ENCODE results near the gene ABI3. TPM values are rescaled to one million over a fixed set of nuclear protein-coding genes. Genes with fewer than 3 reads are reported as not detected.

Gene ABI3
- total RNA-seq, 4 donors from 2014 or later, result 9.6 to 14.4 (median 12.0) TPM

DNA sequence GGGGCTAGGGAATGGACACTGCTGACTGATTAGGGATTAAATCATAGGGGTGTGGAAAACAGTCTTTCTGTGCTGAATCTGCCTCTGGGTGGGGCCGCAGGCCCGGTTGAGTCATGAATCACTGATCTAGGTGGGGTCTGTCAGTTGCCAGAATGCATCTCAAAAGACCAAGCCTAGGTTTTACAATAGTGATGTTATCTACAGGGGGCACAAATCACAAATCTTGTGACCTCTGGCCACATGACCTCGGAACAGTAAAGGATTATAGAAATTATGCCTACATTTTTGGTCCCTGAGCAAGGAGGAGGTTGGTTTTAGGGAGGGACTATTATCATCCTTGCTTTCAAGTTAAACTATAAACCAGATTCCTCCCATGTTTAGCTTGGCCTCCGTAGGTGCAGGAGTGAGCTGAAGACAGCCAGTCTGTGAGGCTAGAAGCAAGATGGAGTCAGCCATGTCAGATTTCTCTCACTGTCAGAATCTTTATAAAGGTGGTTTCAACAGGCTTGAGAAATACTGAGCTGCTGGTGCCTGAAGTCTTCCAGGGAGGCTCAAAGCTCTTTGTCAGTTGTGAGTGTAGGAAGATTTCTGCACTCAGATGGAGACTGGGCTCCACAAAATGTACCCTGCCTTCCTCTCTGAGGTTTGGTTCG, 13.0 kb upstream of the ABI3 start:
- Histone ChIP-seq H3K36me3 (no peaks in the 10 kb centered on the region), H3K4me1 (peaks cover 0 to 4% (median 0%) of the 10 kb centered on the region in 4 donors), H3K9me3 (no peaks in the 10 kb centered on the region), H3K27ac (no peak overlapping the region), H3K4me3 (no peak overlapping the region), H3K27me3 (no peaks in the 10 kb centered on the region)
- WGBS, 2 donors, result 45 to 61% methylated on average over 5 of the region's 5 CpGs
- DNase-seq (ENCODE audit: low spot score in 2 of 2), result no peak
- TF ChIP-seq EP300 (IDR thresholded peaks at IDR 0.05), result no peak
- no peak for TF ChIP-seq POLR2A (IDR thresholded peaks at IDR 0.05)
- TF ChIP-seq, protein P1, sequence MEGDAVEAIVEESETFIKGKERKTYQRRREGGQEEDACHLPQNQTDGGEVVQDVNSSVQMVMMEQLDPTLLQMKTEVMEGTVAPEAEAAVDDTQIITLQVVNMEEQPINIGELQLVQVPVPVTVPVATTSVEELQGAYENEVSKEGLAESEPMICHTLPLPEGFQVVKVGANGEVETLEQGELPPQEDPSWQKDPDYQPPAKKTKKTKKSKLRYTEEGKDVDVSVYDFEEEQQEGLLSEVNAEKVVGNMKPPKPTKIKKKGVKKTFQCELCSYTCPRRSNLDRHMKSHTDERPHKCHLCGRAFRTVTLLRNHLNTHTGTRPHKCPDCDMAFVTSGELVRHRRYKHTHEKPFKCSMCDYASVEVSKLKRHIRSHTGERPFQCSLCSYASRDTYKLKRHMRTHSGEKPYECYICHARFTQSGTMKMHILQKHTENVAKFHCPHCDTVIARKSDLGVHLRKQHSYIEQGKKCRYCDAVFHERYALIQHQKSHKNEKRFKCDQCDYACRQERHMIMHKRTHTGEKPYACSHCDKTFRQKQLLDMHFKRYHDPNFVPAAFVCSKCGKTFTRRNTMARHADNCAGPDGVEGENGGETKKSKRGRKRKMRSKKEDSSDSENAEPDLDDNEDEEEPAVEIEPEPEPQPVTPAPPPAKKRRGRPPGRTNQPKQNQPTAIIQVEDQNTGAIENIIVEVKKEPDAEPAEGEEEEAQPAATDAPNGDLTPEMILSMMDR (IDR thresholded peaks at IDR 0.05), result no peak

GRCh38 chr17:49198211-49198610, 12.3 kb upstream of the ABI3 start:
- Histone ChIP-seq H3K27ac (no peak overlapping the region), H3K4me1 (peaks cover 0 to 4% (median 0%) of the 10 kb centered on the region in 4 donors), H3K9me3 (no peaks in the 10 kb centered on the region), H3K36me3 (no peaks in the 10 kb centered on the region), H3K4me3 (no peak overlapping the region), H3K27me3 (peaks cover 0 to under 1% of the 10 kb centered on the region in 2 donors)
- no peak for TF ChIP-seq POLR2A (IDR thresholded peaks at IDR 0.05)
- no peak for TF ChIP-seq EP300 (IDR thresholded peaks at IDR 0.05)
- WGBS, 2 donors, result 68 to 75% methylated on average over 2 of the region's 2 CpGs
- DNase-seq (ENCODE audit: low spot score in 2 of 2), result no peak

DNA sequence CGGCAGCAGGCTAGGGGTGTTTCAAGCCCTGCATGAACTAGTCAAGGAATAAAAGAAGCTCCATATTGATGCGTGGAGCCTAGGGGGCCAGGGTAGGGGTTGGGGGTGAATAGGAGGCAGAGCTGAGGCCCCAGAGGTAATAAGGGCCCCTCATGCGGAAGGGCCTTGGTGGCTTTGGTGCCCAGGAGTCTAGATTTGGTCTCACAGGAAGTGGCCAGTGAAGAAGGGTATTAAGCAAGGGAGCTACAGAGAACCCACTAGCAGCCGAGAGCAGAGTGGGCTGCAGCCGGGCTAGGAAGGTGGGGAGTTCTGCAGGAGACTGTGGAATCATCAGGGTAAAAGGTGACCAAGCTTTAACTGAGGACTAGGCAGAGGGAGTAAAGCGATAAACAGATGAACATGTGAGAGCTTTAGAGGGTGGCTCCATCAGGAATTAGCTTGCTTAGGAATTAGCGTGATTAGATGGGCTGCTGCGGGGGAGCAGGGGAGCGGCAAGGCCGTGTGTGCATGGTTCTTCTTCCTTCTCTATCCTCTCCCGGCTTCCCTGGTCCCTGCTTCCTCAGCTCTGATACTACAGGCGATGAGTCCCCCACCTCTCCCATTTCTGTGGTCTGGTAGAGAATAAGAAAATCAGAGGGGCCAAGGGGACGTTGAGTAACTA, 10.0 kb upstream of the ABI3 start:
- no peak overlapping the region for H3K4me3 ChIP-seq
- no peak for DNase-seq (ENCODE audit: low spot score in 2 of 2)
- WGBS, 2 donors, result 83 to 84% methylated on average over 13 of the region's 13 CpGs
- TF ChIP-seq, protein P1 (IDR thresholded peaks at IDR 0.05), result no peak
- TF ChIP-seq EP300 (IDR thresholded peaks at IDR 0.05) (no peak), POLR2A (IDR thresholded peaks at IDR 0.05) (no peak)
- peaks cover 0 to 4% of the 10 kb centered on the region in 2 donors for H3K27me3 ChIP-seq
- no peaks in the 10 kb centered on the region for H3K4me1 ChIP-seq
- H3K27ac ChIP-seq, result no peak overlapping the region
- H3K9me3 ChIP-seq, result no peaks in the 10 kb centered on the region
- no peaks in the 10 kb centered on the region for H3K36me3 ChIP-seq

DNA sequence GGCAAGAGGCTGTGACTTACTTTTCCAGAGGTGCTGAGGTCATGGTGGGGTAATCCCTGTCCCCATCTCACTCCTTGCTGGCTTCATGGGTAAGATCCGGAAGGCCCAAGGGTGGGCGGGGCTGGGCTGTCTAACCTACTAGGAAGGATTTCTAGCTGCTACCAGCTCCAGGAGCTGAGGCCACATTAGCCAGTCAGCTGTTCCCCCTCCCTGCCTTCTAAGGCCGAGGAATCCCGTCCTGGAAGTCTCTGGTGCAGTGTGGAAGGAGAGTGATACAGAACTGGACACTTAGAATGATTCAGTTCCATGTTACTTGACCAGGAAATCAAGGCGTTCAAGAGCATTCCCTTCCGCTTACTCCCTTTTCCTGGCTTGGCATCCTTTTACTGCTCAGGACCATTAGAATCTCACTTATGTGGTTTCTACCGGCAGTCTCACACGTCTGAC, 9.0 kb upstream of the ABI3 start:
- DNase-seq (ENCODE audit: low spot score in 2 of 2), result no peak
- H3K4me1 ChIP-seq, result no peaks in the 10 kb centered on the region
- H3K9me3 ChIP-seq, result no peaks in the 10 kb centered on the region
- 76 to 82% methylated on average over 8 of the region's 8 CpGs for WGBS, 2 donors
- no peaks in the 10 kb centered on the region for H3K36me3 ChIP-seq
- no peak for TF ChIP-seq EP300 (IDR thresholded peaks at IDR 0.05)
- TF ChIP-seq, protein P1 (IDR thresholded peaks at IDR 0.05), result no peak
- TF ChIP-seq POLR2A (IDR thresholded peaks at IDR 0.05), result no peak
- H3K4me3 ChIP-seq, result no peak overlapping the region
- H3K27me3 ChIP-seq, result peaks cover 0 to 6% of the 10 kb centered on the region in 2 donors
- no peak overlapping the region for H3K27ac ChIP-seq

DNA sequence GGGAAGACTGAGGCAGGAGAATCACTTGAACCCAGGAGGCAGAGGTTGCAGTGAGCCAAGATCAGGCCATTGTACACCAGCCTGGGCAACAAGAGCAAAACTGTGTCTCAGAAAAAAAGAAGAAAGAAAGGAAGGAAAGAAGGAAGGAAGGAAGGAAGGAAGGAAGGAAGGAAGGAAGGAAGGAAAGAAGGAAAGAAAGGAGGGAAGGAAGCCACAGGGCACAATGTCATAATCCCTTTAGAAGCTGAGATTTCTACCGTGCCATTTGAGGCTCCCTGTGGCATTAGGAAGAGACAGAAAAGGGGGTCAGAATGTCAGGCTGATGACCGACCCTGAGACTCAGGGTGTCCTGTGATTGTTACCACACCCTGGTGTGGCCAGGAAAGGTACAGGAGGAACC, 6.7 kb upstream of the ABI3 start:
- H3K4me1 ChIP-seq, result no peaks in the 10 kb centered on the region
- no peak overlapping the region for H3K4me3 ChIP-seq
- no peak for DNase-seq (ENCODE audit: low spot score in 2 of 2)
- no peaks in the 10 kb centered on the region for H3K36me3 ChIP-seq
- no peaks in the 10 kb centered on the region for H3K9me3 ChIP-seq
- TF ChIP-seq POLR2A (IDR thresholded peaks at IDR 0.05) (no peak), EP300 (IDR thresholded peaks at IDR 0.05) (no peak)
- TF ChIP-seq, protein P1 (IDR thresholded peaks at IDR 0.05), result no peak
- peaks cover 0 to 28% of the 10 kb centered on the region in 2 donors for H3K27me3 ChIP-seq
- H3K27ac ChIP-seq, result no peak overlapping the region
- WGBS, 2 donors, result 72 to 81% methylated on average over 2 of the region's 2 CpGs
